IMR-90 (cell line): ENCODE results near the gene IRS2. TPM values are rescaled to one million over a fixed set of nuclear protein-coding genes. Genes with fewer than 3 reads are reported as not detected.

ENCODE experiments used
- ATAC-seq: fragments of 200-7000 bp; cut with Tn5 transposase; 2 replicates; pipeline ENCODE4 v1.9.1; 2020; ENCODE audit warnings: low read depth, mild to moderate bottlenecking, moderate library complexity
- BruUV-seq: library from RNA; stranded (reverse); fragments of 400-500 nt; replicated peaks from 2 replicates; lab custom pipeline; 2021; lab: Mats Ljungman, UMichigan
- CTCF ChIA-PET: fragments of 300-600 bp; formaldehyde crosslinking; extraction: SDS; loops from one replicate; lab custom pipeline; 2021; ENCODE audit warnings: antibody characterized with exemption; lab: Yijun Ruan, JAX
- POLR2A ChIA-PET: fragments of 300-600 bp; sonication (Branson Sonifier 250); formaldehyde crosslinking; loops from one replicate; lab custom pipeline; 2022; ENCODE audit warnings: antibody characterized with exemption; ENCODE audit not compliant: unreplicated experiment; lab: Charles Lee
- DNase-seq: peaks from one replicate; pipeline ENCODE4 v3.0.0; 2013
- H2AFZ ChIP-seq: replicated peaks from 2 replicates; pipeline ENCODE3; 2013; ENCODE audit warnings: low read length, mild to moderate bottlenecking; ENCODE audit not compliant: poor library complexity
- H2AK5ac ChIP-seq: 2 replicates; pipeline ENCODE4 v1.6.1; 2013; ENCODE audit warnings: low read depth, low read length, inconsistent platforms
- H2AK9ac ChIP-seq: replicated peaks from 2 replicates; pipeline ENCODE3; 2013; ENCODE audit warnings: mild to moderate bottlenecking, low read depth, low read length, moderate library complexity; ENCODE audit not compliant: poor library complexity
- H2BK120ac ChIP-seq: 2 replicates; pipeline ENCODE4 v1.6.1; 2013; ENCODE audit warnings: low read depth, low read length, inconsistent platforms
- H2BK15ac ChIP-seq: 3 replicates; pipeline ENCODE4 v1.6.1; 2013; ENCODE audit warnings: low read depth, low read length, inconsistent platforms
- H2BK20ac ChIP-seq: 2 replicates; pipeline ENCODE4 v1.6.1; 2013; ENCODE audit warnings: low read depth, mild to moderate bottlenecking, inconsistent platforms, low read length, moderate library complexity
- H2BK5ac ChIP-seq: 2 replicates; pipeline ENCODE4 v1.6.1; 2013; ENCODE audit warnings: mild to moderate bottlenecking, low read depth, low read length, inconsistent platforms; ENCODE audit not compliant: poor library complexity, severe bottlenecking
- H3K14ac ChIP-seq: replicated peaks from 2 replicates; pipeline ENCODE4 v1.6.1; 2013; ENCODE audit warnings: low read depth, low read length, inconsistent platforms
- H3K18ac ChIP-seq: 2 replicates; pipeline ENCODE4 v1.6.1; 2013; ENCODE audit warnings: low read depth, low read length, control low read depth
- H3K23ac ChIP-seq: 2 replicates; pipeline ENCODE4 v1.6.1; 2013; ENCODE audit warnings: low read depth, low read length, inconsistent platforms
- H3K27ac ChIP-seq: 2 replicates; pipeline ENCODE4 v1.5.1; 2013; ENCODE audit warnings: mild to moderate bottlenecking, control low read depth, low read length; ENCODE audit not compliant: insufficient read depth
- H3K27me3 ChIP-seq: 2 replicates; pipeline ENCODE4 v1.6.1; 2013; ENCODE audit warnings: low read length; ENCODE audit not compliant: control insufficient read depth, insufficient read depth
- H3K36me3 ChIP-seq: 2 replicates; pipeline ENCODE4 v1.6.1; 2013; ENCODE audit warnings: low read length, mixed read lengths; ENCODE audit not compliant: control insufficient read depth, insufficient read depth
- H3K4ac ChIP-seq: 2 replicates; pipeline ENCODE4 v1.6.1; 2013; ENCODE audit warnings: low read depth, low read length, inconsistent platforms
- H3K4me1 ChIP-seq: 2 replicates; pipeline ENCODE4 v1.6.1; 2013; ENCODE audit warnings: low read length, mixed read lengths; ENCODE audit not compliant: control insufficient read depth, insufficient read depth
- H3K4me2 ChIP-seq: 2 replicates; pipeline ENCODE4 v1.6.1; 2013; ENCODE audit warnings: low read depth, mild to moderate bottlenecking, control low read depth, low read length, moderate library complexity
- H3K4me3 ChIP-seq: 2 replicates; pipeline ENCODE4 v1.5.1; 2013; ENCODE audit warnings: low read depth, mild to moderate bottlenecking, control low read depth, low read length, moderate library complexity; ENCODE audit not compliant: insufficient read depth
- H3K56ac ChIP-seq: 2 replicates; pipeline ENCODE4 v1.6.1; 2013; ENCODE audit warnings: low read length, inconsistent platforms; ENCODE audit not compliant: insufficient read depth; ENCODE audit errors: extremely low read depth
- H3K79me1 ChIP-seq, 2 experiments: 2 replicates each; pipeline ENCODE4 v1.6.1; 2013; ENCODE audit warnings: low read length in 2 of 2, inconsistent platforms in 1 of 2, low read depth in 1 of 2
- H3K9ac ChIP-seq: 2 replicates; pipeline ENCODE4 v1.6.1; 2013; ENCODE audit warnings: low read depth, low read length, control low read depth
- H3K9me1 ChIP-seq: 2 replicates; pipeline ENCODE4 v1.6.1; 2013; ENCODE audit warnings: low read length, inconsistent platforms; ENCODE audit not compliant: insufficient read depth
- H3K9me3 ChIP-seq: 2 replicates; pipeline ENCODE4 v1.6.1; 2013; ENCODE audit warnings: low read length; ENCODE audit not compliant: control insufficient read depth, insufficient read depth
- H4K20me1 ChIP-seq: 2 replicates; pipeline ENCODE4 v1.6.1; 2013; ENCODE audit warnings: low read length, inconsistent platforms; ENCODE audit not compliant: insufficient read depth
- H4K5ac ChIP-seq: 2 replicates; pipeline ENCODE4 v1.6.1; 2013; ENCODE audit warnings: mild to moderate bottlenecking, low read depth, low read length, control low read depth
- H4K8ac ChIP-seq, 2 experiments: 2 replicates each; pipeline ENCODE4 v1.6.1; 2013; ENCODE audit warnings: low read depth in 2 of 2, low read length in 2 of 2, control low read depth in 1 of 2, inconsistent platforms in 1 of 2
- H4K91ac ChIP-seq: 2 replicates; pipeline ENCODE4 v1.6.1; 2013; ENCODE audit warnings: low read depth, low read length, inconsistent platforms; ENCODE audit not compliant: insufficient read depth
- BHLHE40 ChIP-seq: fragments of 150-350 bp; IDR thresholded peaks from 2 replicates; pipeline ENCODE4 v1.6.1; 2016; ENCODE audit warnings: mild to moderate bottlenecking, low read depth, low read length
- CEBPB ChIP-seq: IDR thresholded peaks from 2 replicates; pipeline ENCODE4 v1.6.1; 2012; ENCODE audit warnings: low read depth, low read length, improper control_type of control experiment
- CHD1 ChIP-seq: IDR thresholded peaks from 2 replicates; pipeline ENCODE4 v1.6.1; 2012; ENCODE audit warnings: low read depth, low read length, improper control_type of control experiment
- FOS ChIP-seq: fragments of 150-350 bp; IDR thresholded peaks from 2 replicates; pipeline ENCODE4 v1.6.1; 2016; ENCODE audit warnings: low read depth, low read length
- MAFK ChIP-seq: IDR thresholded peaks from 2 replicates; pipeline ENCODE4 v1.6.1; 2012; ENCODE audit warnings: low read depth, low read length, improper control_type of control experiment
- MAZ ChIP-seq: IDR thresholded peaks from 2 replicates; pipeline ENCODE4 v1.6.1; 2012; ENCODE audit warnings: low read depth, mild to moderate bottlenecking, low read length, improper control_type of control experiment, moderate library complexity, borderline replicate concordance
- MXI1 ChIP-seq: IDR thresholded peaks from 2 replicates; pipeline ENCODE4 v1.6.1; 2012; ENCODE audit warnings: low read depth, mild to moderate bottlenecking, low read length, moderate library complexity, borderline replicate concordance
- NFE2L2 ChIP-seq: fragments of 150-350 bp; IDR thresholded peaks from 2 replicates; pipeline ENCODE4 v1.6.1; 2016; ENCODE audit warnings: low read depth, mild to moderate bottlenecking, low read length
- POLR2A ChIP-seq: IDR thresholded peaks from 2 replicates; pipeline ENCODE4 v1.6.1; 2012; ENCODE audit warnings: mild to moderate bottlenecking, low read depth, low read length
- RAD21 ChIP-seq: IDR thresholded peaks from 2 replicates; pipeline ENCODE4 v1.6.1; 2012; ENCODE audit warnings: low read length, improper control_type of control experiment
- RCOR1 ChIP-seq: IDR thresholded peaks from 2 replicates; pipeline ENCODE4 v1.6.1; 2012; ENCODE audit warnings: mild to moderate bottlenecking, low read length, improper control_type of control experiment; ENCODE audit not compliant: insufficient replicate concordance
- RFX5 ChIP-seq: IDR thresholded peaks from 2 replicates; pipeline ENCODE4 v1.8.0; 2012; ENCODE audit warnings: low read depth, mild to moderate bottlenecking, low read length, moderate library complexity
- SMC3 ChIP-seq: fragments of 150-350 bp; IDR thresholded peaks from 2 replicates; pipeline ENCODE4 v1.6.1; 2016; ENCODE audit warnings: low read depth, mild to moderate bottlenecking, antibody characterized with exemption, low read length, moderate library complexity
- WGBS, 2 experiments: methylation state at CpG; one replicate each; pipeline versions ENCODE4 v1.1.5 to v1.1.7; 2013; ENCODE audit warnings: missing lambda C conversion rate in 2 of 2; ENCODE audit not compliant: insufficient read length in 1 of 2; ENCODE audit errors: extremely low coverage in 2 of 2; 5-methylcytosine and 5-hydroxymethylcytosine counted together
- dilution Hi-C: fragments of 300-500 bp; cut with HindIII; formaldehyde crosslinking; loops from one replicate; pipeline ENCODE4 v1.14.3; 2018; ENCODE audit warnings: low sequenced_read_pairs; ENCODE audit not compliant: unreplicated experiment
- in situ Hi-C: fragments of 300-500 bp; cut with MboI; formaldehyde crosslinking; loops from 3 replicates; pipeline ENCODE4 v1.14.3; 2019; ENCODE audit warnings: low sequenced_read_pairs, inconsistent platforms, mixed read lengths
- intact Hi-C: fragments of 100-400 bp; cut with micrococcal nuclease; formaldehyde crosslinking; loops from 2 replicates; pipeline ENCODE4 v1.10.0; 2022
- polyA plus RNA-seq, 3 experiments: library from polyadenylated mRNA; depleted of rRNA; stranded (reverse); fragments of >200 nt; gene quantifications; 2 replicates each; pipeline ENCODE4 v1.2.3, GENCODE V29; 2012; ENCODE audit warnings: low replicate concordance in 1 of 3
- total RNA-seq: library from RNA; depleted of rRNA; stranded (reverse); fragments of >200 nt; gene quantifications from 2 replicates; pipeline ENCODE4 v1.2.3, GENCODE V29; 2012
- TF ChIP-seq, protein P1 (sequence below): fragments of 150-350 bp; IDR thresholded peaks from 2 replicates; pipeline ENCODE4 v1.6.1; 2016; ENCODE audit warnings: low read depth, mild to moderate bottlenecking, low read length, moderate library complexity, borderline replicate concordance
- TF ChIP-seq, protein P2 (sequence below): conservative IDR thresholded peaks from 2 replicates; pipeline ENCODE4 v1.5.1; 2012; ENCODE audit warnings: mild to moderate bottlenecking, low read depth, low read length, improper control_type of control experiment
- TF ChIP-seq, protein P3 (sequence below): fragments of 150-350 bp; IDR thresholded peaks from 2 replicates; pipeline ENCODE4 v1.6.1; 2017; ENCODE audit warnings: mild to moderate bottlenecking, antibody characterized with exemption, low read length, low read depth

IRS2 gene
- total and polyA plus RNA-seq, 2 of the 4 experiments (the other 2 are of a cell fraction): 0.36 to 1.4 TPM

DNA sequence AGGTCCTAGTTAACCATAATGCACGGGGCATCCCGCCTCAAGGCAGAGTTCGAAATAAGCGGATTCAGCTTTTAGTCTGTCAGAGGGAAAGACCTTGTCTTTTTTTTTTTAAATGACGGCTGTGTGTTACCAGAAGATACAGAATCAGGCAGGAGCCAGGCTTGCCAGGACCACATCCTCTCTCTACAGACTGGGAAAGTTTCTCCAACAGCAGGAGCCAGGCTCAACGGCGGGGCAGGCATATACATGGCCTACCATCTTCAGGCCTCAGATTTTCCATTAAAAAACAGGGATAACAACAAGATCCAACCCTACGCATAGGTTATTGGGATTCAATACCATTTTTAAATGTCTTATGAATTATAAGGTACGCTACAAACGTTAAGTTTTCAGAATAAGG lies 17.8 kb downstream of the IRS2 start:
- no peak overlapping the region for H4K8ac ChIP-seq
- in situ Hi-C loops: no loop called here
- BruUV-seq: no TSS peak
- no peak overlapping the region for H2AK5ac ChIP-seq
- 95% methylated on average over 4 of the region's 10 CpGs; no CpG with 5 or more reads in 1 of the 2 experiments for WGBS, 2 experiments
- ChIA-PET POLR2A (no interaction called here), CTCF (no interaction called here)
- peaks cover 32 to 56% of the 10 kb centered on the region in 2 experiments for H3K79me1 ChIP-seq
- H4K91ac ChIP-seq: no peak overlapping the region
- H3K27ac ChIP-seq: no peak overlapping the region
- H3K56ac ChIP-seq: no peak overlapping the region
- H3K4ac ChIP-seq: no peak overlapping the region
- no peak overlapping the region for H2BK20ac ChIP-seq
- no peak overlapping the region for H3K14ac ChIP-seq
- H3K4me3 ChIP-seq: no peak overlapping the region
- dilution Hi-C loops: no loop called here
- H2BK5ac ChIP-seq: no peak overlapping the region
- H3K23ac ChIP-seq: no peak overlapping the region
- no peaks in the 10 kb centered on the region for H3K27me3 ChIP-seq
- no peak overlapping the region for H2BK120ac ChIP-seq
- H2AFZ ChIP-seq: no peak overlapping the region
- no peak for DNase-seq
- intact Hi-C loops: no loop called here
- peaks cover 6% of the 10 kb centered on the region; the same call in 1 of the 2 replicates for H3K9me1 ChIP-seq
- TF ChIP-seq MXI1 (no peak), RAD21 (no peak), POLR2A (no peak), RCOR1 (no peak), CHD1 (no peak), MAZ (no peak), CEBPB (no peak), SMC3 (no peak), FOS (no peak), MAFK (no peak), NFE2L2 (no peak), RFX5 (no peak), BHLHE40 (no peak)
- TF ChIP-seq, protein P1, sequence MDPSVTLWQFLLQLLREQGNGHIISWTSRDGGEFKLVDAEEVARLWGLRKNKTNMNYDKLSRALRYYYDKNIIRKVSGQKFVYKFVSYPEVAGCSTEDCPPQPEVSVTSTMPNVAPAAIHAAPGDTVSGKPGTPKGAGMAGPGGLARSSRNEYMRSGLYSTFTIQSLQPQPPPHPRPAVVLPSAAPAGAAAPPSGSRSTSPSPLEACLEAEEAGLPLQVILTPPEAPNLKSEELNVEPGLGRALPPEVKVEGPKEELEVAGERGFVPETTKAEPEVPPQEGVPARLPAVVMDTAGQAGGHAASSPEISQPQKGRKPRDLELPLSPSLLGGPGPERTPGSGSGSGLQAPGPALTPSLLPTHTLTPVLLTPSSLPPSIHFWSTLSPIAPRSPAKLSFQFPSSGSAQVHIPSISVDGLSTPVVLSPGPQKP: no peak
- TF ChIP-seq, protein P2, sequence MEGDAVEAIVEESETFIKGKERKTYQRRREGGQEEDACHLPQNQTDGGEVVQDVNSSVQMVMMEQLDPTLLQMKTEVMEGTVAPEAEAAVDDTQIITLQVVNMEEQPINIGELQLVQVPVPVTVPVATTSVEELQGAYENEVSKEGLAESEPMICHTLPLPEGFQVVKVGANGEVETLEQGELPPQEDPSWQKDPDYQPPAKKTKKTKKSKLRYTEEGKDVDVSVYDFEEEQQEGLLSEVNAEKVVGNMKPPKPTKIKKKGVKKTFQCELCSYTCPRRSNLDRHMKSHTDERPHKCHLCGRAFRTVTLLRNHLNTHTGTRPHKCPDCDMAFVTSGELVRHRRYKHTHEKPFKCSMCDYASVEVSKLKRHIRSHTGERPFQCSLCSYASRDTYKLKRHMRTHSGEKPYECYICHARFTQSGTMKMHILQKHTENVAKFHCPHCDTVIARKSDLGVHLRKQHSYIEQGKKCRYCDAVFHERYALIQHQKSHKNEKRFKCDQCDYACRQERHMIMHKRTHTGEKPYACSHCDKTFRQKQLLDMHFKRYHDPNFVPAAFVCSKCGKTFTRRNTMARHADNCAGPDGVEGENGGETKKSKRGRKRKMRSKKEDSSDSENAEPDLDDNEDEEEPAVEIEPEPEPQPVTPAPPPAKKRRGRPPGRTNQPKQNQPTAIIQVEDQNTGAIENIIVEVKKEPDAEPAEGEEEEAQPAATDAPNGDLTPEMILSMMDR: no peak
- TF ChIP-seq, protein P3, sequence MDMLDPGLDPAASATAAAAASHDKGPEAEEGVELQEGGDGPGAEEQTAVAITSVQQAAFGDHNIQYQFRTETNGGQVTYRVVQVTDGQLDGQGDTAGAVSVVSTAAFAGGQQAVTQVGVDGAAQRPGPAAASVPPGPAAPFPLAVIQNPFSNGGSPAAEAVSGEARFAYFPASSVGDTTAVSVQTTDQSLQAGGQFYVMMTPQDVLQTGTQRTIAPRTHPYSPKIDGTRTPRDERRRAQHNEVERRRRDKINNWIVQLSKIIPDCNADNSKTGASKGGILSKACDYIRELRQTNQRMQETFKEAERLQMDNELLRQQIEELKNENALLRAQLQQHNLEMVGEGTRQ: no peak
- no peak overlapping the region for H3K4me2 ChIP-seq
- peaks cover 38% of the 10 kb centered on the region; the same call in 1 of the 2 replicates for H4K20me1 ChIP-seq
- H3K9me3 ChIP-seq: no peaks in the 10 kb centered on the region
- ATAC-seq: no peak
- H3K18ac ChIP-seq: no peak overlapping the region
- no peak overlapping the region for H3K9ac ChIP-seq
- no peaks in the 10 kb centered on the region for H3K4me1 ChIP-seq
- H3K36me3 ChIP-seq: peaks cover 11% of the 10 kb centered on the region; the same call in 1 of the 2 replicates
- H2AK9ac ChIP-seq: no peak overlapping the region
- H4K5ac ChIP-seq: no peak overlapping the region
- no peak overlapping the region for H2BK15ac ChIP-seq
